Measurements from ENCODE around the gene NSD2.

Gene NSD2

GRCh38 chr4:1945912-1946311 is 74.7 kb downstream of the NSD2 start:
- H3K4me2 ChIP-seq (ENCODE audit: low read length, poor library complexity, severe bottlenecking), result no peak overlapping the region
- no peak overlapping the region for H2AK5ac ChIP-seq (ENCODE audit: low read length, severe bottlenecking)
- no peak overlapping the region for H2BK120ac ChIP-seq (ENCODE audit: low read depth, low read length)
- peaks cover 42% of the 10 kb centered on the region for H3K79me1 ChIP-seq (replicated peaks; ENCODE audit: low read length, poor library complexity, severe bottlenecking)
- no peak overlapping the region for H2BK12ac ChIP-seq (ENCODE audit: low read length in 2 of 2)
- no peak overlapping the region for H4K91ac ChIP-seq (ENCODE audit: low read length)
- no peak overlapping the region for H3K23ac ChIP-seq (ENCODE audit: low read length in 2 of 2)
- H3K9ac ChIP-seq (ENCODE audit: low read length), result no peak overlapping the region
- no peak for DNase-seq
- H3K9me3 ChIP-seq (ENCODE audit: control insufficient read depth, low read length), result no peaks in the 10 kb centered on the region
- no peak overlapping the region for H4K8ac ChIP-seq (ENCODE audit: low read length)
- H2BK5ac ChIP-seq (ENCODE audit: low read depth, low read length, poor library complexity, severe bottlenecking), result no peak overlapping the region
- WGBS, result no CpG with 5 or more reads among the region's 1 CpG
- H3K27ac ChIP-seq (ENCODE audit: low read length, poor library complexity, severe bottlenecking), result no peak overlapping the region
- peaks cover 27 to 35% of the 10 kb centered on the region in 2 experiments for H3K36me3 ChIP-seq (ENCODE audit: control insufficient read depth in 1 of 2, insufficient read depth in 2 of 2, low read depth in 1 of 2, low read length in 2 of 2)
- no peak overlapping the region for H3K4me3 ChIP-seq (ENCODE audit: insufficient read depth in 1 of 2, low read depth in 1 of 2, low read length in 2 of 2)
- H2BK15ac ChIP-seq (ENCODE audit: low read depth, poor library complexity, severe bottlenecking), result no peak overlapping the region
- H3K4me1 ChIP-seq (ENCODE audit: control insufficient read depth, insufficient read depth, low read depth, low read length), result no peaks in the 10 kb centered on the region
- H3K4ac ChIP-seq (ENCODE audit: low read depth in 1 of 2, low read length in 2 of 2), result no peak overlapping the region
- H3K14ac ChIP-seq (ENCODE audit: low read length in 2 of 2), result no peak overlapping the region
- H3K27me3 ChIP-seq (ENCODE audit: control insufficient read depth in 1 of 2, insufficient read depth in 1 of 2, low read length in 2 of 2), result no peaks in the 10 kb centered on the region
- no peak overlapping the region for H3K18ac ChIP-seq (ENCODE audit: low read depth in 1 of 2, low read length in 2 of 2)
- no peak overlapping the region for H2AFZ ChIP-seq (ENCODE audit: low read depth, low read length)

GRCh38 chr4:1948232-1948631 is 77.0 kb downstream of the NSD2 start:
- no peak overlapping the region for H3K9ac ChIP-seq (ENCODE audit: low read length)
- H3K79me1 ChIP-seq (replicated peaks; ENCODE audit: low read length, poor library complexity, severe bottlenecking), result peaks cover 49% of the 10 kb centered on the region
- 98% methylated on average over 13 of the region's 16 CpGs for WGBS
- H3K14ac ChIP-seq (ENCODE audit: low read length in 2 of 2), result no peak overlapping the region
- no peaks in the 10 kb centered on the region for H3K4me1 ChIP-seq (ENCODE audit: control insufficient read depth, insufficient read depth, low read depth, low read length)
- DNase-seq, result no peak
- no peak overlapping the region for H3K4me3 ChIP-seq (ENCODE audit: insufficient read depth in 1 of 2, low read depth in 1 of 2, low read length in 2 of 2)
- no peak overlapping the region for H2AK5ac ChIP-seq (ENCODE audit: low read length, severe bottlenecking)
- H3K27me3 ChIP-seq (ENCODE audit: control insufficient read depth in 1 of 2, insufficient read depth in 1 of 2, low read length in 2 of 2), result no peaks in the 10 kb centered on the region
- no peak overlapping the region for H2BK5ac ChIP-seq (ENCODE audit: low read depth, low read length, poor library complexity, severe bottlenecking)
- no peak overlapping the region for H3K4ac ChIP-seq (ENCODE audit: low read depth in 1 of 2, low read length in 2 of 2)
- H4K8ac ChIP-seq (ENCODE audit: low read length), result no peak overlapping the region
- H2BK120ac ChIP-seq (ENCODE audit: low read depth, low read length), result no peak overlapping the region
- H3K18ac ChIP-seq (ENCODE audit: low read depth in 1 of 2, low read length in 2 of 2), result no peak overlapping the region
- H3K23ac ChIP-seq (ENCODE audit: low read length in 2 of 2), result no peak overlapping the region
- no peak overlapping the region for H3K4me2 ChIP-seq (ENCODE audit: low read length, poor library complexity, severe bottlenecking)
- H2BK15ac ChIP-seq (ENCODE audit: low read depth, poor library complexity, severe bottlenecking), result no peak overlapping the region
- no peak overlapping the region for H3K27ac ChIP-seq (ENCODE audit: low read length, poor library complexity, severe bottlenecking)
- no peak overlapping the region for H2BK12ac ChIP-seq (ENCODE audit: low read length in 2 of 2)
- H3K36me3 ChIP-seq (ENCODE audit: control insufficient read depth in 1 of 2, insufficient read depth in 2 of 2, low read depth in 1 of 2, low read length in 2 of 2), result peaks cover 38 to 44% of the 10 kb centered on the region in 2 experiments
- no peaks in the 10 kb centered on the region for H3K9me3 ChIP-seq (ENCODE audit: control insufficient read depth, low read length)
- H4K91ac ChIP-seq (ENCODE audit: low read length), result no peak overlapping the region
- no peak overlapping the region for H2AFZ ChIP-seq (ENCODE audit: low read depth, low read length)

- Histone ChIP-seq H3K79me1 (replicated peaks; ENCODE audit: low read length, poor library complexity, severe bottlenecking) (peaks cover 48% of the 10 kb centered on the region), H3K9me3 (ENCODE audit: control insufficient read depth, low read length) (no peaks in the 10 kb centered on the region)
Measured at GRCh38 chr4:1948892-1949436, 77.8 kb downstream of the NSD2 start.

GRCh38 chr4:1950369-1950768 is 79.2 kb downstream of the NSD2 start:
- Histone ChIP-seq H3K4me2 (ENCODE audit: low read length, poor library complexity, severe bottlenecking) (no peak overlapping the region), H2BK120ac (ENCODE audit: low read depth, low read length) (no peak overlapping the region), H2AK5ac (ENCODE audit: low read length, severe bottlenecking) (no peak overlapping the region), H3K14ac (ENCODE audit: low read length in 2 of 2) (no peak overlapping the region), H3K4ac (ENCODE audit: low read depth in 1 of 2, low read length in 2 of 2) (no peak overlapping the region), H3K79me1 (replicated peaks; ENCODE audit: low read length, poor library complexity, severe bottlenecking) (peaks cover 49% of the 10 kb centered on the region), H3K9me3 (ENCODE audit: control insufficient read depth, low read length) (no peaks in the 10 kb centered on the region), H4K91ac (ENCODE audit: low read length) (no peak overlapping the region), H3K9ac (ENCODE audit: low read length) (no peak overlapping the region), H2AFZ (ENCODE audit: low read depth, low read length) (no peak overlapping the region), H2BK12ac (ENCODE audit: low read length in 2 of 2) (no peak overlapping the region), H3K4me3 (ENCODE audit: insufficient read depth in 1 of 2, low read depth in 1 of 2, low read length in 2 of 2) (no peak overlapping the region), H2BK15ac (ENCODE audit: low read depth, poor library complexity, severe bottlenecking) (no peak overlapping the region), H3K4me1 (ENCODE audit: control insufficient read depth, insufficient read depth, low read depth, low read length) (peaks cover 2% of the 10 kb centered on the region), H3K36me3 (ENCODE audit: control insufficient read depth in 1 of 2, insufficient read depth in 2 of 2, low read depth in 1 of 2, low read length in 2 of 2) (peaks cover 45 to 48% of the 10 kb centered on the region in 2 experiments), H3K27ac (ENCODE audit: low read length, poor library complexity, severe bottlenecking) (no peak overlapping the region), H4K8ac (ENCODE audit: low read length) (no peak overlapping the region), H3K27me3 (ENCODE audit: control insufficient read depth in 1 of 2, insufficient read depth in 1 of 2, low read length in 2 of 2) (no peaks in the 10 kb centered on the region), H3K18ac (ENCODE audit: low read depth in 1 of 2, low read length in 2 of 2) (no peak overlapping the region), H2BK5ac (ENCODE audit: low read depth, low read length, poor library complexity, severe bottlenecking) (no peak overlapping the region), H3K23ac (ENCODE audit: low read length in 2 of 2) (no peak overlapping the region)
- no peak for DNase-seq
- WGBS, result 94% methylated on average over 10 of the region's 10 CpGs

More at GRCh38 chr4:1948892-1949436, 77.8 kb downstream of the NSD2 start:
- Histone ChIP-seq H3K27ac (ENCODE audit: low read length, poor library complexity, severe bottlenecking) (no peak overlapping the region), H3K4me1 (ENCODE audit: control insufficient read depth, insufficient read depth, low read depth, low read length) (no peaks in the 10 kb centered on the region), H2BK15ac (ENCODE audit: low read depth, poor library complexity, severe bottlenecking) (no peak overlapping the region), H2AFZ (ENCODE audit: low read depth, low read length) (no peak overlapping the region), H3K27me3 (ENCODE audit: control insufficient read depth in 1 of 2, insufficient read depth in 1 of 2, low read length in 2 of 2) (no peaks in the 10 kb centered on the region), H3K36me3 (ENCODE audit: control insufficient read depth in 1 of 2, insufficient read depth in 2 of 2, low read depth in 1 of 2, low read length in 2 of 2) (peaks cover 40 to 44% of the 10 kb centered on the region in 2 experiments), H3K14ac (ENCODE audit: low read length in 2 of 2) (no peak overlapping the region), H4K91ac (ENCODE audit: low read length) (no peak overlapping the region), H3K18ac (ENCODE audit: low read depth in 1 of 2, low read length in 2 of 2) (no peak overlapping the region), H2AK5ac (ENCODE audit: low read length, severe bottlenecking) (no peak overlapping the region), H4K8ac (ENCODE audit: low read length) (peak overlapping the region; percentile 1), H3K23ac (ENCODE audit: low read length in 2 of 2) (no peak overlapping the region), H2BK12ac (ENCODE audit: low read length in 2 of 2) (no peak overlapping the region), H2BK5ac (ENCODE audit: low read depth, low read length, poor library complexity, severe bottlenecking) (no peak overlapping the region), H3K4ac (ENCODE audit: low read depth in 1 of 2, low read length in 2 of 2) (no peak overlapping the region), H3K9ac (ENCODE audit: low read length) (no peak overlapping the region), H2BK120ac (ENCODE audit: low read depth, low read length) (no peak overlapping the region), H3K4me3 (ENCODE audit: insufficient read depth in 1 of 2, low read depth in 1 of 2, low read length in 2 of 2) (no peak overlapping the region), H3K4me2 (ENCODE audit: low read length, poor library complexity, severe bottlenecking) (no peak overlapping the region)
- 93% methylated on average over 8 of the region's 8 CpGs for WGBS
- DNase-seq, result no peak
